HG02884 (cell line): ENCODE data around the gene CABLES1.
"Not testable (repeated sequence)": the region's sequence is repeated elsewhere in the genome, so short reads cannot be mapped to it uniquely, and the experiment has no call there.

Experiments used
- ATAC-seq: cut with Tn5 transposase; IDR thresholded peaks from one replicate; pipeline ENCODE4 v1.9.1; 2021; ENCODE audit warnings: mild to moderate bottlenecking, moderate library complexity; ENCODE audit not compliant: unreplicated experiment

CABLES1 gene

GRCh38 chr18:23134780-23135549 lies at the start of gene CABLES1:
CABLES1 (plus strand) TSS chr18:23135485; CDS start chr18:23135763, 278 bp downstream.
- no peak for ATAC-seq

- no peak for ATAC-seq
Observed at GRCh38 chr18:23087352-23087751, 47.9 kb upstream of the CABLES1 start.

GRCh38 chr18:23088310-23088709 lies 47.0 kb upstream of the CABLES1 start:
- ATAC-seq = no peak

- not testable (repeated sequence) for ATAC-seq
Observed at GRCh38 chr18:23091017-23091993, 44.0 kb upstream of the CABLES1 start.

- no peak for ATAC-seq
Observed at GRCh38 chr18:23092121-23092520, 43.2 kb upstream of the CABLES1 start.

GRCh38 chr18:23093130-23093529 lies 42.2 kb upstream of the CABLES1 start:
- not testable (repeated sequence) for ATAC-seq

GRCh38 chr18:23093772-23094171 lies 41.5 kb upstream of the CABLES1 start:
- no peak for ATAC-seq

- no peak for ATAC-seq
Observed at GRCh38 chr18:23094411-23095190, 40.7 kb upstream of the CABLES1 start.

- no peak for ATAC-seq
Observed at GRCh38 chr18:23095463-23095862, 39.8 kb upstream of the CABLES1 start.

GRCh38 chr18:23097016-23097415 lies 38.3 kb upstream of the CABLES1 start:
- ATAC-seq = not testable (repeated sequence)

GRCh38 chr18:23099621-23100020 lies 35.7 kb upstream of the CABLES1 start:
- ATAC-seq = no peak

GRCh38 chr18:23101861-23102432 lies 33.3 kb upstream of the CABLES1 start:
- no peak for ATAC-seq

- ATAC-seq = no peak
Observed at GRCh38 chr18:23102493-23103261, 32.6 kb upstream of the CABLES1 start.

- no peak for ATAC-seq
Observed at GRCh38 chr18:23103449-23103848, 31.8 kb upstream of the CABLES1 start.

GRCh38 chr18:23105030-23105429 lies 30.3 kb upstream of the CABLES1 start:
- no peak for ATAC-seq

GRCh38 chr18:23105581-23106219 lies 29.6 kb upstream of the CABLES1 start:
- no peak for ATAC-seq

- no peak for ATAC-seq
Observed at GRCh38 chr18:23106575-23106974, 28.7 kb upstream of the CABLES1 start.

- no peak for ATAC-seq
Observed at GRCh38 chr18:23107718-23108117, 27.6 kb upstream of the CABLES1 start.

GRCh38 chr18:23108496-23108895 lies 26.8 kb upstream of the CABLES1 start:
- no peak for ATAC-seq
